Astrocyte (in vitro differentiated cells and primary cell): ENCODE measurements around the gene CHMP2A. TPM values are rescaled to one million over a fixed set of nuclear protein-coding genes. Genes with fewer than 3 reads are reported as not detected.
A peak's percentile ranks its signal among the peaks of the same experiment; 100 is the strongest.

ENCODE experiments used
- DNase-seq: peaks from one replicate; pipeline ENCODE4 v3.0.0-alpha.2; 2010; ENCODE audit warnings: low read depth
- FAIRE-seq: peaks from 2 replicates; lab custom pipeline; 2011; peaks lifted over from hg19 to GRCh38; lab: Jason Lieb, UNC
- H2AFZ ChIP-seq: 2 replicates; pipeline ENCODE4 v1.6.0; 2012; ENCODE audit warnings: low read depth, low read length, inconsistent platforms
- H3K27ac ChIP-seq: 2 replicates; pipeline ENCODE4 v1.5.1; 2011; ENCODE audit warnings: low read depth, low read length, inconsistent platforms
- H3K27me3 ChIP-seq: 2 replicates; pipeline ENCODE4 v1.6.0; 2011; ENCODE audit warnings: low read length, inconsistent platforms; ENCODE audit not compliant: insufficient read depth
- H3K36me3 ChIP-seq: 2 replicates; pipeline ENCODE4 v1.5.1; 2011; ENCODE audit warnings: low read length, inconsistent platforms; ENCODE audit not compliant: insufficient read depth
- H3K4me1 ChIP-seq: 2 replicates; pipeline ENCODE4 v1.5.1; 2011; ENCODE audit warnings: low read length, inconsistent platforms; ENCODE audit not compliant: insufficient read depth
- H3K4me2 ChIP-seq: 2 replicates; pipeline ENCODE4 v1.6.0; 2012; ENCODE audit warnings: low read length, inconsistent platforms
- H3K4me3 ChIP-seq: 2 replicates; pipeline ENCODE4 v1.5.1; 2011; ENCODE audit warnings: low read depth, mild to moderate bottlenecking, low read length, inconsistent platforms; ENCODE audit not compliant: insufficient read depth
- H3K79me2 ChIP-seq: 2 replicates; pipeline ENCODE4 v1.6.0; 2012; ENCODE audit warnings: mild to moderate bottlenecking, low read length, inconsistent platforms; ENCODE audit not compliant: insufficient read depth
- H3K9ac ChIP-seq: 2 replicates; pipeline ENCODE4 v1.6.0; 2012; ENCODE audit warnings: mild to moderate bottlenecking, low read length, inconsistent platforms
- H3K9me3 ChIP-seq: 2 replicates; pipeline ENCODE4 v1.5.1; 2012; ENCODE audit warnings: low read depth, mild to moderate bottlenecking, low read length, inconsistent platforms; ENCODE audit not compliant: insufficient read depth
- H4K20me1 ChIP-seq: 2 replicates; pipeline ENCODE4 v1.6.0; 2012; ENCODE audit warnings: low read length, inconsistent platforms; ENCODE audit not compliant: insufficient read depth
- H3K27ac Mint-ChIP-seq: one replicate; pipeline ENCODE4 v1.8.0; 2021; ENCODE audit warnings: mild to moderate bottlenecking, mixed read lengths; ENCODE audit not compliant: unreplicated experiment
- H3K27me3 Mint-ChIP-seq: one replicate; pipeline ENCODE4 v1.8.0; 2021; ENCODE audit warnings: low read depth, mixed read lengths; ENCODE audit not compliant: unreplicated experiment
- H3K36me3 Mint-ChIP-seq: one replicate; pipeline ENCODE4 v1.8.0; 2021; ENCODE audit warnings: low read depth, mixed read lengths; ENCODE audit not compliant: unreplicated experiment
- H3K4me1 Mint-ChIP-seq: one replicate; pipeline ENCODE4 v1.8.0; 2021; ENCODE audit warnings: low read depth, mixed read lengths; ENCODE audit not compliant: unreplicated experiment
- H3K4me3 Mint-ChIP-seq: one replicate; pipeline ENCODE4 v1.8.0; 2021; ENCODE audit warnings: mild to moderate bottlenecking, moderate library complexity, mixed read lengths; ENCODE audit not compliant: unreplicated experiment
- H3K9me3 Mint-ChIP-seq: one replicate; pipeline ENCODE4 v1.8.0; 2021; ENCODE audit warnings: mild to moderate bottlenecking, mixed read lengths; ENCODE audit not compliant: unreplicated experiment
- EZH2 ChIP-seq: IDR thresholded peaks from 2 replicates; pipeline ENCODE4 v1.6.1; 2012; ENCODE audit warnings: mild to moderate bottlenecking, low read length, inconsistent platforms; ENCODE audit not compliant: insufficient read depth
- total RNA-seq: library from RNA; stranded (reverse); gene quantifications from 2 replicates; pipeline ENCODE4 v1.2.1, GENCODE V29; 2021
- TF ChIP-seq, protein P1 (sequence below): IDR thresholded peaks from 2 replicates; pipeline ENCODE4 v1.5.1; 2011; ENCODE audit warnings: low read depth, mild to moderate bottlenecking, inconsistent platforms, low read length, moderate library complexity; ENCODE audit not compliant: insufficient read depth

Gene CHMP2A
- total RNA-seq, 1 donor from 2014 or later, result 71.3 TPM

DNA sequence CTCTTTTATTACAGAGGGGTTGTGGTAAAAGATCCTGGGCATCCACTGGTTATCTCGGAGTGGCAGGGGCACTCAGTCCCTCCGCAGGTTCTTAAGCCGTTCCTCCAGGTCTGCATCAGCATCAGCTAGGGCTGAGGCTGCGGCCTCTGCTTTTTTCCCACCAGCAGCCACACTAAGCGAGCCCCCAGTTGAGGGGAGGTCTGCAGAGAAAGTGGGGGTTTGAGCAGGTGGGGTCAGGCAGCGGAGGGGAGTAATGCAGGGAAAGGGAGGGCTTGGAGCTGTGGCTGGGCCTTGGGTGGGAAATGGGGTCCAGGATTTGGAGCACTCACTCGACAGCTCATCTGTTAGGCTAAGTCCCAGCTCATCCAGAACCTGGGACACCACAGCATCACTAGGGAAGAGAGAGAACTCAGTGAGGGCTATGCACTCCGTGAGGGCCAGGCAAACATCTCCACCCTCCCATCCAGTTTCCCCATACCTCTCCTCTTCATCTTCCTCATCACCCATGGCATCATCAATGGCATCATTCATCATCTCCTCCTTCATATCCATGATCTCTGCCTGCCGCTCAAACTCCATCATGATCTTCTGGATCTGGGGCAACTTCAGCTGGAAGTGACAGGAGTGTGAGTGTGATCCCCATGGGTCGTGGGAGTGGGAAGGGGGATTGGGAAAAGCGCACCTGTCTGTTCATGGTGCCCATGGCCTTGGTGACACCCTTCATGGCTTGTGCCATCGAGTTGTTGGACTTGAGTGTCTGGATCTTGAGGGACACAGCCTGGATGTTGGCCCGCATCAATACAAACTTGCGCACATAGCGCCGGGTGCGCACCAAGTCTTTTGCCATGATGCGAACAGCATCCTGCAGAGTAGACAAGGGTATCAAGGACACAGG lies 3.1 kb downstream of the CHMP2A start:
- H3K9me3 ChIP-seq, result no peaks in the 10 kb centered on the region
- no peak overlapping the region for H3K4me3 ChIP-seq
- peak overlapping the region; percentile 9 for H3K4me3 Mint-ChIP-seq
- H2AFZ ChIP-seq, result no peak overlapping the region
- TF ChIP-seq EZH2, result no peak
- TF ChIP-seq, protein P1, sequence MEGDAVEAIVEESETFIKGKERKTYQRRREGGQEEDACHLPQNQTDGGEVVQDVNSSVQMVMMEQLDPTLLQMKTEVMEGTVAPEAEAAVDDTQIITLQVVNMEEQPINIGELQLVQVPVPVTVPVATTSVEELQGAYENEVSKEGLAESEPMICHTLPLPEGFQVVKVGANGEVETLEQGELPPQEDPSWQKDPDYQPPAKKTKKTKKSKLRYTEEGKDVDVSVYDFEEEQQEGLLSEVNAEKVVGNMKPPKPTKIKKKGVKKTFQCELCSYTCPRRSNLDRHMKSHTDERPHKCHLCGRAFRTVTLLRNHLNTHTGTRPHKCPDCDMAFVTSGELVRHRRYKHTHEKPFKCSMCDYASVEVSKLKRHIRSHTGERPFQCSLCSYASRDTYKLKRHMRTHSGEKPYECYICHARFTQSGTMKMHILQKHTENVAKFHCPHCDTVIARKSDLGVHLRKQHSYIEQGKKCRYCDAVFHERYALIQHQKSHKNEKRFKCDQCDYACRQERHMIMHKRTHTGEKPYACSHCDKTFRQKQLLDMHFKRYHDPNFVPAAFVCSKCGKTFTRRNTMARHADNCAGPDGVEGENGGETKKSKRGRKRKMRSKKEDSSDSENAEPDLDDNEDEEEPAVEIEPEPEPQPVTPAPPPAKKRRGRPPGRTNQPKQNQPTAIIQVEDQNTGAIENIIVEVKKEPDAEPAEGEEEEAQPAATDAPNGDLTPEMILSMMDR, result no peak
- peaks cover 30% of the 10 kb centered on the region for H3K4me1 Mint-ChIP-seq
- no peaks in the 10 kb centered on the region for H3K27me3 ChIP-seq
- H3K27me3 Mint-ChIP-seq, result no peaks in the 10 kb centered on the region
- no peak for FAIRE-seq
- H3K4me1 ChIP-seq, result peaks cover 17% of the 10 kb centered on the region
- peaks cover 58% of the 10 kb centered on the region for H4K20me1 ChIP-seq
- H3K27ac Mint-ChIP-seq, result no peak overlapping the region
- no peak for DNase-seq
- H3K27ac ChIP-seq, result no peak overlapping the region
- no peak overlapping the region for H3K9ac ChIP-seq
- peaks cover 77% of the 10 kb centered on the region for H3K79me2 ChIP-seq
- H3K9me3 Mint-ChIP-seq, result no peaks in the 10 kb centered on the region
- H3K36me3 Mint-ChIP-seq, result peaks cover 35% of the 10 kb centered on the region
- peaks cover 59% of the 10 kb centered on the region for H3K36me3 ChIP-seq
- H3K4me2 ChIP-seq, result no peak overlapping the region

DNA sequence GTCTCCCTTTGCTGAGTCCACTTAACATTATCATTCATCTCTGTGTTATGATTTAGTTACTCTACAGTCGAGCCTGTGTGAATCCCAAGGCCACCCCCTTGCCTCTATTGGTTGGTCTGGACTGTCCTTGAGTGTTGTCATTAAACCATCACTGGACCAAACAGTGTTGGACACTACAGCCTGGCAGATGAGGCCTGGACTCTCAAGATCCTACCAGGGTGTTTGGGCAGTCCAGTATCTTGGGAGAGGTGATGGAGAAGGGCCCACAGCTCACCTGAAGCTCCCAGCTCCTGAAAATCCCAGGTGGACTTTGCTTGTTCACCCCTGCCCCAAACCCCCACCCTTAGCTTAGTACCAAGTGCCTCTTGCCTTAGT lies 3.8 kb downstream of the CHMP2A start:
- peaks cover 77% of the 10 kb centered on the region for H3K79me2 ChIP-seq
- no peak overlapping the region for H3K9ac ChIP-seq
- no peaks in the 10 kb centered on the region for H3K27me3 ChIP-seq
- H3K4me3 Mint-ChIP-seq, result peak overlapping the region; percentile 66
- no peak overlapping the region for H2AFZ ChIP-seq
- peaks cover 21% of the 10 kb centered on the region for H3K4me1 ChIP-seq
- H3K4me1 Mint-ChIP-seq, result peaks cover 30% of the 10 kb centered on the region
- no peak overlapping the region for H3K4me3 ChIP-seq
- H3K9me3 ChIP-seq, result no peaks in the 10 kb centered on the region
- H4K20me1 ChIP-seq, result peaks cover 64% of the 10 kb centered on the region
- H3K27me3 Mint-ChIP-seq, result no peaks in the 10 kb centered on the region
- DNase-seq, result no peak
- no peak overlapping the region for H3K4me2 ChIP-seq
- no peak for FAIRE-seq
- no peak for TF ChIP-seq EZH2
- TF ChIP-seq, protein P1, result no peak
- no peak overlapping the region for H3K27ac Mint-ChIP-seq
- no peaks in the 10 kb centered on the region for H3K9me3 Mint-ChIP-seq
- no peak overlapping the region for H3K27ac ChIP-seq
- H3K36me3 ChIP-seq, result peaks cover 55% of the 10 kb centered on the region
- peaks cover 35% of the 10 kb centered on the region for H3K36me3 Mint-ChIP-seq
